Measurements from ENCODE around the gene EPS8L3.
"Not testable (repeated sequence)": the region's sequence is repeated elsewhere in the genome, so short reads cannot be mapped to it uniquely, and the experiment has no call there.

EPS8L3 gene

GRCh38 chr1:109777980-109778625 lies 14.4 kb upstream of the EPS8L3 start:
- DNase-seq: no peak

GRCh38 chr1:109777436-109777835 lies 13.7 kb upstream of the EPS8L3 start:
- DNase-seq: no peak

- peak; percentile 64 for DNase-seq
Measured at GRCh38 chr1:109776911-109777310, 13.2 kb upstream of the EPS8L3 start.

GRCh38 chr1:109776206-109776835 lies 12.6 kb upstream of the EPS8L3 start:
- DNase-seq: no peak

DNA sequence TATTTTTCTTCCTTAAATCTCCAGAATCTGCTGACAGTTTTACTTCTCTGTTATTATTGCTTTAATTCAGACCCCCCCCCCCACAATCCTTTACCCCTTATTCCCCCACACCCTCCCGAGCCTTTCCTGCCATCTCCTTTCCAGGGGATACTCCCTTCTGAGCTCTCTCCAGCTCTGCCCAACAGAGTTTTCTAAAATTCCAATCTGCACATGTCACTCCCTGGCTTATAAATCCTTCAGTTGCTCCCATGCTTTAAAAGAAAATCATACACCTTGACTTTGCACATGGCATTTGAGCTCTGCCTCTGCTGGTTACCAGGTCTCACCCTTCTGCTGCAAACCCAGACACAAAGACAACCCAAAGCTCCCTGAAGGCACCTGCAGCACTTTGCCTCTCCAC lies 11.7 kb upstream of the EPS8L3 start:
- DNase-seq: no peak

DNA sequence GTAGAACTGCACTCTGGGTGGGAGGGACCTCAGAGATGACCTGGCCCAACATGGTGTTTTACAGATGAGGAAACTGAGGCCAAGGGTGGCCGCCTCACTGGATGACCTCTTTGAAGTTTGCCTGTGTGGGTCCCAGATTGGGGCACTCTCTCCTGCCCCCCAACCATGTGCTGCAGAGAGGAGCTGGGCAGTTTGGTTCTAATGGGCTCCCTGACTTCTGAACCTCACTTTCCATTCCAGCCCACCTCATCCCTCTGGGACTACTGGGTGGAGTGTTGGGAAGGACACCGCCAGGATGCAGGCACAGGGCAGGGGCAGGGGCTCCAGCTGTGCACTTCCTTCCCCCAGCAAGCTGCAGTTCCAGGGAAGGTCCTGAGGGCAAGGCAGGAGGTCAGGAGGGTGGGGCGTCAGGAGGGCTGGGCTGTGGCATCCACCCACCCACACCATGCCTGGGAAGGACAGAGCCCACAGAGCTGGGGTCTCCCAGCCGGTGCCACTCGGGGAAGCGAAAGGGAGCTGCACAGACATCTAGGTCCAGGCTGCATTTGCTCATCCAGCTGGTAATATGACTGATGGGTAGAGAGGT lies 10.3 kb upstream of the EPS8L3 start:
- DNase-seq: no peak

GRCh38 chr1:109773203-109773899 lies 9.6 kb upstream of the EPS8L3 start:
- peak; percentile 78 for DNase-seq

DNA sequence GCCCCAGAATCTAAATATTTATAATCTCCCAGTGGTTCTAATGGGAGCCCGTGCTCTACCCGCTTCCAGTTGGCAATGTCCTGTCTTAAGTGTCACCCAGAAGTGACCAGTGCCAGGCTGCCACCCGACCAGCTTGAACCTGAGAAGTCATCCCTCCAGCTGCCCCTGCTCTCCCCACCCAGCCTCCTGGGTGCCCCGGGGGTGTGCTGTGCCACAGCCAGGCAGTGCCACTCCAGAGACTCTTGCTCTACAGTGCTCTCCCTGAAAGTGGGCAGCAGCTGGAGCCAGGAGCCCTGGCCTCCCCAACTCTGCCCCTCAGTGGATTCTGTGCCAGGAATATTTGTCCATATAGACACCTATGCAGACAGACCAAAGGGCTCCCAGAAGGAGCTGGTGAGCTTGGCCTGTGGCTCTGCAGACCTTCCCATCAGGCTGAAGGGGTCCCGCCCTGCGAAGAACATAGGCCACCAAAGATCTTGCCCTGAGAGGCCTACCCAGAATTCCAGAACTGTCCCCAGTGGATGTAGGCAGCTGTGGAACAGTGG lies 9.0 kb upstream of the EPS8L3 start:
- no peak for DNase-seq

GRCh38 chr1:109771712-109772657 lies 8.3 kb upstream of the EPS8L3 start:
- DNase-seq: no peak

DNA sequence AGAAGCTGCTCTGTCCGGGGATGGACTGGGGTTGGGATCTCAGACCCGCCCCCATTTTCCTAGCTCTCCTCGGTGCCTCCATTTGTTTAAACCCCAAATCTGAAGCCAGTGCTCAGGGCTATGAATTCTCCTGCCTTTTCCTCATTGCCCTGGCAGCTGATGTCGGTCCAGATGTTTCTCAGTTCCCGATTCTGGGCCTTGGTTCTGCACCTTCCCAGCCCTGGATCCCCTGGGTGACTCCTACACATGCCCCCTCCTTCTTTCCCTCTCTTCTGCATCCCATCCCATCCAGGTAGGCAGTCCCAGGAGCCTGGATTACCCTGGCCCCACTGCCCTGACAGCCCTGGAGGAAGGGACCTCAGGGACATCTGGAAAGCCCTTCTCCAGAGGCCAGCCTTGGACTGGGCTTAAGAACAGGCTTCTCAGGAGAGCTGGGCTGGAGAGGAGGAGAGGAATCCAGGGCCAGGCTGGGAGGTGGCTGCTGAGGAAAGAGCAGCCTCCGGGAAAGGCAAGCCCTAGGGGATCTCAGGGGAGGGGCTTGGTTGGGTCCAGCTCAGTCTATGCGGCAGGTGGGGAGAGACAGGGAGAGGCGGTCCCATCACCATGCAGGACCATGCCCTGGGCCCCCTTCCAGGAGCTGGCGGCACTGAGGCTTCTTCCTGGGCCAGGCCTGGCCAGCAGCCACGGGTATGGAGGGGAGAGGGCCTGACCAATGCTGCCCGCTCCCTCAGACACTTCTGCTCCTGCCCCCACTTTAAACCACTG lies 6.8 kb upstream of the EPS8L3 start:
- DNase-seq: no peak

DNA sequence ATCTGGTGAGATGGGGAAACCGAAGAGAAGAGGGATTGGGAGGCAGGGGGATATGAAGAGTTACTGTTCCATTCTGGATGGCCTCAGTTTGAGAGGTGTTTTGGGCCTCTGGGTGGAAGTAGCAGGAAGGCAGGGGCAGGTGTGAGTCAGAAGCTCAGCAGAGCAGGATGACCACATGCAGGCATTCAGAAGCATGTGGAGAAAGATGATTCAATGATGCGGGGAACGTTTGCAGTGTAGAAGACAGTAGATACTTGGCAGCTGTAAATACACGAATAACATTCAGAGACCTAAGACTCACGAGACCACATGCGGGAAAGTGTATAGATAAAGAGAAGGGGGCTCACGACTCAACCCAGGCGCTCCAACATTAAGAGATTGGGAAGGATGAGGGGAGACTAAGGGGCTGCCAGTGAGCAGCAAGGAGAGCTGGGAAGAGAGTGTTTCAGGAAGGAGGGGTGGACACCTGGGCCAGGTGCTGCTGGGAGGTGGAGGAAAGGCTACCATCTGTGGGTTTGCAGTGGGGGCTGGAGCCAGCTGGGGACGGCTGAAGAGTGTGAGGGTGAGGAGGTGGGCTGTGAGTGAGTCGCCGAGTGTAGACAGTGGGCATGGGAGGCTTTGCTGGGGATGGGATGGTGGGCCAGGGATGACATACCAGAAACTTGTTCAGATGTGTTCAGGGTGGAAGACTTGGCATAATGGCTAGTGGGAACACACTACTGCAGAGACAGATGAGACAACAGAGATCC lies 5.8 kb upstream of the EPS8L3 start:
- DNase-seq: no peak

DNA sequence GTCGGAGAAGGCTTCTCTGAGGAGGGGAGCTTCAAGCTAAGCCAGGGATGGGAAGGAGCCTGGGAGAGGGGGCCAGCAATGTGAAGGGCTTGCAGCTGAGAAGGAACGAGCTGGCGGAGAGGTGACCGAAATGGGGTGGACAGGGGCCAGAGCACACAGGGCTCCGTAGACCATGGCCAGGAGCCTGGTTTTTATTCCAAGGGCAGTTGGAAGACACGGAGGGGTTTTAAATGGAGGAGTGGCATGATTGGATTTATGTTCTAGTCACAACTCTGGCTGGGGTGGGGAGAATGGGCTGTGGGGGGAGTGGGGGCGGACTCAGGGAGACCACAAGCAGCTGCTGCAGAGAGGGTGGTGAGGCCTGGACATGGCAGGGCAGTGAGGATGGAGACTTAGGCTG lies 5.1 kb upstream of the EPS8L3 start:
- DNase-seq: no peak

- DNase-seq: no peak
Measured at GRCh38 chr1:109768335-109768650, 4.6 kb upstream of the EPS8L3 start.

DNA sequence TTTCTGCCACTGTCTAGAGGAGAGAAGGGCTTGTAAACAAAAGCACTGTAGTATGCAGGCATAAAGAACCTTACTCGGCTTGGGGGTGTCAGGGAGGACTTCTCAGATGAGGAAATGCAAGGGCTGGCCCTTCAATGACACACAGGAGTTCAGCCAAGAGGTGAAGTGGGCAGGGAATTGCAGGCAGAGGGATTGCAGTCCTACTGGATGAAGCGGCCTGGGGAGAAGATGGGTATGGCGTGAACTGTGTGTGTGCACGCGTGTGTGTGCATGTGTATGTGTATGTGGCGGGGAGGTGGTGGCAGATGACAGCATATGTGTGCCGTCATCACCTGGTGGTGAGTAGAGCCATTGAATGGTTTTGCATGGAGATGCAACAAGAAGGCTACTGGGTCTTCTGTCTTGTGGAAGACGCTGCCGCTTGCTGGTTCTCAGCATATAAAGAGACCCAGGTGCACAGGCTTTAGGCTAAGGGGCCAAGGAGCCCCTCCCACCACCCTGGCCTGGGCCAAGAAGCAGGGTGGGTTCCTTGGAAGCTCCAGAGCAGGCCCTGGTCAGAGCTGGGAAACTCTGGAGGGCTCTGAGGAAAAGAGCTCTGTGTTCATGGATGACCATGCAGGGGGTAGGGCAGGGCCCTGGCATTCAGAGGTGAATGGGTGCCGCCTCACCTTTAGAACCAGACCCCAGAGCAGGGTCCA lies 4.1 kb upstream of the EPS8L3 start:
- no peak for DNase-seq

DNA sequence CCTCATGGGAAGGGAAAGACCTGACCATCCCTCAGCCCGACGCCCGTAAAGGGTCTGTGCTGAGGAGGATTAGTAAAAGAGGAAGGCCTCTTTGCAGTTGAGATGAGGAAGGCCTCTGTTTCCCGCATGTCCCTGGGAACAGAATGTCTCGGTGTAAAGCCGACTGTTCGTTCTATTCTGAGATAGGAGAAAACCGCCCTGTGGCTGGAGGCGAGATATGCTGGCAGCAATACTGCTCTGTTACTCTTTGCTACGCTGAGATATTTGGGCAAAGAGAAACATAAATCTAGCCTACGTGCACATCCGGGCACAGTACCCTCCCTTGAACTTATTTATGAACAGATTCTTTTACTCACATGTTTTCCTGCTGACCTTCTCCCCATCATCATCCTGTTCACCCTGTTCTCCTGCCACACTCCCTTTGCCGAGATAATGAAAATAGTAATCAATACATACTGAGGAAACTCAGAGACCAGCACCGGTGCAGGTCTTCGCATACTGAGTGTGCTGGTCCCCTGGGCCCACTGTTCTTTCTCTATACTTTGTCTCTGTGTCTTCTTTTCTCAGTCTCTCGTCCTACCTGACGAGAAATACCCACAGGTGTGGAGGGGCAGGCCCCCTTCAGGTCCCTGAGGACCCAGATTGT lies 3.4 kb upstream of the EPS8L3 start:
- DNase-seq: not testable (repeated sequence)

DNA sequence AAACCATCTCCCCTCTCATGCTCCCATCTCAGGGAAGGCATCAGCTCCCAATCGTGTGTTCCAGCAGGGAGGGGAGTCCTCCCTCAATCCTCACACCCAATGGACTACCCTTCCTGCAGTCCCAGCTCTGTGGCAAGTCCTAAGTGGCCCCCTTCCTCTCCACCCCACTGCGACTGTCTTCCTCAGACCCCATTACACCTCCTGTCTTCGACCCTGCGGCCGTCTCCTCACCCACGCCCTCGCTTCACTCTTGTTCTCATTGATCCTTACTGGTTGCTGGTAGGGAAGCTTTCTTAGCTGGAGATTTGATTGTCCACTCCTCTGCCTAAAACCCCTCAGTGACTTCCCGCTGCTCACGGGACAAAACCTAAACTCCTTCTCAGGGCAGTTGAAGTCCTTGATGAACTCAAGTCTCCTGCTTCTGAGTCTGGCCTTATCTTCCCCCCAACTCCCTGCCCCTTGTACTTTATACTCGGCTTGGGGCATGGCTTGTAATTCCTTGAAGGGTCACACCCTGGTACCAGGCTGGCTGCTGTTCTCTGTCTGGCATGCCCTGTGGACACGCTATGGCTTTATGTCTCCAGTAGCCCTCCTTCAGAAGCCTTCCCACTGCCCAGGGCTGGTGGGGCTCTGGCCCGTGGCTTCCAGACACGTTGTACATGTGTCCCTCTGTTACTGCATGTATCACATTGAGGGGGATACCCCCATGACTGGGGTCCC lies 2.3 kb upstream of the EPS8L3 start:
- no peak for DNase-seq

- no peak for DNase-seq
Measured at GRCh38 chr1:109765483-109765815, 1.7 kb upstream of the EPS8L3 start.

DNA sequence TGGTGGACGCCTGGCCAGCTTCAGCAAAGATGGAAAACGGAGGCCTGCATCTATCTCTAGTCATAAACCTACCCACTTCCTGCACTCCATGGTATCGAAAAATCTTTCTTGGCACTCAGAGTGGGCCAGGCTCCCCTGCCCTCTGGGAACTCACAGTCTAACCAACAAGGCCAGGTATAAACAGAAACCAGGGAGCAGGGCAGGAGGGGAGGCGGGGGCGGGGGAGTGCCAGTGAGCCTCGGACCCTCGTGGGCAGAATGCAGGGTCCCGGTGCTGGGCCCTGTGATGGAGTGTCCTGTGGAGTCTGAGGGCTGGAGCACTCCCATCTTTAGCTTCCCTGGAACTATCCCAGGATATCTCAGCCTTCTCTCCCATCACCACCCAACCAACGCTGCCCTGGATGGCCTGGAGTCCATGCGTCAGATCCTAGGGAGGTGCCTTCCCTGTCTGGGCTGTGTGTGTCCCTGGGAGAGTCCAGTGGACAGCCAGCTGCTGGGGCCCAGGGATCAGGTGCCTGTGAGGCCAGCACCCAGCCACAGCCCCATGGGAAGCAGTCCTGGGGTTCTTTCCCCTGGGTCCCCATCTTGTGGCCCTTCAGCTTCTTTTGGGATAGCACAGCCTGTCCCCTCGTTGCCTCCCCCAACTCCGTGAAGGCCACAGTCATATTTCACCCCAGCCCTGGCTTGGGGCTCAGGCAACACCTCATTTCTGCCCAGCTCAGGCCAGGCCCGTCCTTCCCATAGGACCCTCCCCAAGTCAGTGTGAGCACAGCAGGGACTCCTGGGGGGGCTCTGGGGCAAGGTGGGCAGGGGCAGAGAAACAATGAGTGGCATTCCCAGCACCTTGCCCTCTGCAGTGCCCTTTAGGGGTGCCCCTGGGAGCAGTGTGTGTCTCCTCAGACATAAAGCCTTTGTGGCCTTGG lies 1.1 kb upstream of the EPS8L3 start:
- no peak for DNase-seq
